LNCaP clone FGC (cell line): ENCODE data around the gene USP5.

Experiments
- DNase-seq: peaks from one replicate; pipeline ENCODE4 v3.0.0-alpha.2; 2011; ENCODE audit warnings: low read depth
- H3K4me3 ChIP-seq: 2 replicates; pipeline ENCODE4 v1.5.1; 2011; ENCODE audit warnings: mild to moderate bottlenecking, low read depth, low read length, control low read depth
- TF ChIP-seq, protein P1 (sequence below): IDR thresholded peaks from 2 replicates; pipeline ENCODE4 v1.5.1; 2012; ENCODE audit warnings: mild to moderate bottlenecking; ENCODE audit not compliant: control insufficient read depth, insufficient read depth; ENCODE audit errors: extremely low read depth

USP5 gene

DNA sequence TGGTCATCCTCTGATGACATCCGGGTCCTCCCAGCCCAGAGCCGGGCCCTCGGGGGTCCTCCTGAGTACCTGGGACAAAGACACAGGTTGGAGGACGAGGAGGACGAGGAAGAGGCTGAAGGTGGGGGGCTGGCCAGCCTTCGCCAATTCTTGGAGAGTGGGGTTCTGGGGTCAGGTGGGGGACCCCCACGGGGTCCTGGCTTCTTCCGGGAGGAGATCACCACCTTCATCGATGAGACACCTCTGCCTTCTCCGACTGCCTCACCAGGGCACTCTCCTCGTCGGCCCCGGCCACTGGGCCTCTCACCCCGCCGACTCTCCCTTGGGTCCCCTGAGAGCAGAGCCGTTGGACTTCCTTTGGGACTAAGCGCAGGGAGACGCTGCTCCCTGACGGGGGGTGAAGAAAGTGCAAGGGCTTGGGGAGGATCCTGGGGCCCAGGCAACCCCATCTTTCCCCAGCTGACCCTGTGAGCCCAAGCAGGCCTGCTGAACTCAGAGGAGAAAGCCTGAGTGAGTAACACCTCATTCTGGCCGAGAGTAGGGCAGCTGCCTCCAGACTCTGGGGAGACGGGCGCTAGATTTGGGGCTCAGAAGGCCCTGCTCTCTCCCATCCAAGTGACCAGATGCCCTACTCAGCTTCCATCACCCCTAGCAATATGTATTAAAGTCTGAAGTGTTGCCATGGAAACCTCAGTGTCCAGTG, 25.1 kb upstream of the USP5 start:
- no peak for DNase-seq
- H3K4me3 ChIP-seq, result no peak overlapping the region
- TF ChIP-seq, protein P1, sequence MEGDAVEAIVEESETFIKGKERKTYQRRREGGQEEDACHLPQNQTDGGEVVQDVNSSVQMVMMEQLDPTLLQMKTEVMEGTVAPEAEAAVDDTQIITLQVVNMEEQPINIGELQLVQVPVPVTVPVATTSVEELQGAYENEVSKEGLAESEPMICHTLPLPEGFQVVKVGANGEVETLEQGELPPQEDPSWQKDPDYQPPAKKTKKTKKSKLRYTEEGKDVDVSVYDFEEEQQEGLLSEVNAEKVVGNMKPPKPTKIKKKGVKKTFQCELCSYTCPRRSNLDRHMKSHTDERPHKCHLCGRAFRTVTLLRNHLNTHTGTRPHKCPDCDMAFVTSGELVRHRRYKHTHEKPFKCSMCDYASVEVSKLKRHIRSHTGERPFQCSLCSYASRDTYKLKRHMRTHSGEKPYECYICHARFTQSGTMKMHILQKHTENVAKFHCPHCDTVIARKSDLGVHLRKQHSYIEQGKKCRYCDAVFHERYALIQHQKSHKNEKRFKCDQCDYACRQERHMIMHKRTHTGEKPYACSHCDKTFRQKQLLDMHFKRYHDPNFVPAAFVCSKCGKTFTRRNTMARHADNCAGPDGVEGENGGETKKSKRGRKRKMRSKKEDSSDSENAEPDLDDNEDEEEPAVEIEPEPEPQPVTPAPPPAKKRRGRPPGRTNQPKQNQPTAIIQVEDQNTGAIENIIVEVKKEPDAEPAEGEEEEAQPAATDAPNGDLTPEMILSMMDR, result no peak

DNA sequence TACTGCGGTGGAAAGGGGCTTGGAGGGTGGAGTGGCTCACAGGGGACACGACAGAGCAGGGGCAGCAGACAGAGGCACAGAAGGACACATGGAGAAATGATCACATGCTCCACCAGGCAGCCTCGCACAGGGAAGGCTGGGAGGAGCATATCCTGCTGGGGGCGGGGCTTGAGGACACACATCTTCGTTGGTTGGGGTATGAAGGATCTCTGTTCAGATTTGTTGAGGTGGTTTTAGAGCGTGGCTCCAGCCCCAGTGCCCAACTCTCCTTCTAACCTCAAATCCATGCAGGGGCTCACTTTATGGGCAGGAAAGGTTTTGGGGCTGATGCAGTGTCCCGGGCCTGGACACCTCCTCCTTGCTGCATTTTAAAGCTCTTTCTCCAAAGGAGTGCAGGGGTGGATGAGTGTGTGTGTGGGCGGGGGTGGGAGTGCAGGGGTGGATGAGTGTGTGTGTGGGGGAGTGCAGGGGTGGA, 24.5 kb upstream of the USP5 start:
- TF ChIP-seq, protein P1, result no peak
- H3K4me3 ChIP-seq, result no peak overlapping the region
- no peak for DNase-seq

DNA sequence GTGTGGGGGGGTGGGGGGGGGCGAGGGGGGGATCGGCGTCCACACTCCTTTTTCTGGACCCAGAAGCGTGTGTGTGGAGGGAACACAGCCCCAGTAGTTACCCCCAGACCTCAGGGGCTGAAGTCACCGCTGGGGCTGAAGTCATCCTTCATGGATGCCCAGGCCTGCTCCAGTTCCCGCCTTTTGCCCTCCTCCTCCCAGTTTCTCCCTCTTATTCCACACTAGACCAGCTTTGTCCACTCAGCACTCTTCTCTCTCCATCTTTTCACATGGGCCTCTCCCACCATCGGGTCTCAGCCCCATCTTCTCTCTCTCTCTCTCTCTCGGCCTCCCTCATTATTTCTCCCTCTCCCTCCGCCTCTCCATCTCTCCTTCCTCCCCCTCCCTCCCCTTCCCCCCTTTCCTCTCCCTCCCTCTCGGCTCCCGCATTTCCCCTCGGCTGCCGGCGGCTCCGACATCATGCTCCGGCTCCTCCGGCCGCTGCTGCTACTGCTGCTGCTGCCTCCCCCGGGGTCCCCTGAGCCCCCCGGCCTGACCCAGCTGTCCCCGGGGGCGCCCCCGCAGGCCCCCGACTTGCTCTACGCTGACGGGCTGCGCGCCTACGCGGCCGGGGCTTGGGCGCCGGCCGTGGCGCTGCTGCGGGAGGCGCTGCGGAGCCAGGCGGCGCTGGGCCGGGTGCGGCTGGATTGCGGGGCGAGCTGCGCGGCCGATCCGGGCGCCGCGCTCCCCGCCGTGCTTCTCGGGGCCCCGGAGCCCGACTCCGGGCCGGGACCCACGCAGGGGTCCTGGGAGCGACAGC, 23.8 kb upstream of the USP5 start, which contains the start of gene P3H3:
TSS of gene P3H3 (plus strand) at position 426 of the 799 bp plus-strand sequence. CDS start at position 460, 34 bp downstream.
- DNase-seq, result no peak
- peak within 1 kb of the TSS; percentile 23 for H3K4me3 ChIP-seq
- TF ChIP-seq, protein P1, result peak; percentile 25; the same call in 1 of the 2 replicates

DNA sequence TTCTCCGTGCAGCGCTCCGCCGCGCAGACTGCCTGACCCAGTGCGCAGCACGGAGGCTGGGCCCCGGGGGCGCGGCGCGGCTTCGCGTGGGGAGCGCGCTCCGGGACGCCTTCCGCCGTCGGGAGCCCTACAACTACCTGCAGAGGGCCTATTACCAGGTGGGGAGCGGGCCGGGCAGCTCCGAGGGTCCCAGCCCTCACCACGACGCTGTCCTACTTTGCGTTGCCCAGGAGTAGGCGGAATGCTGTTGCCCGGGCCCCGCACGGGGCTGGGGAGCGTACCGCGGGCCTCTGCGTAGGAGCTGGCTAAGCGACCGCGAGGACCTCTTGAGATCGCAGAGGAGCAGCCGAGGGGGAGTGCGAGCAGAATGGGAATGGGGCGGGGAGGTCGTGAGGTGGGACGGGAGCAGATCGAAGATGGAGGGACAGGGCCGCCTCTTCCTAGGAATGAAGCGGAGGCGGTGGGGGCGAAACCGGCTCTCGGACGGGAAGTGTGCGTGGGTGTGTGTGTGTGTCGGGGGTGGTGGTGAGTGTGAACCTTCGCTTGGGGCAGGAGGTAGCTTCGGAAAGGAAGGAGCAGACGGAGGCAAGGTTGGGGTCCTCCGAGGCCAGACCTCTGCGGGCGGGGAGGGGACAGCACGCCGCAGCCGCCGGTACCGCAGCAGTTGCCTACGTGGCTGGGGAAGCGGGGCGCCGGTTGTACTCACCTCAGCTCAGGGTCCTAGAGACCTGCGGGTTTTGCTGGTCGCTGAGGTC, 23.0 kb upstream of the USP5 start:
- H3K4me3 ChIP-seq, result peak overlapping the region; percentile 23
- no peak for DNase-seq
- TF ChIP-seq, protein P1, result no peak

DNA sequence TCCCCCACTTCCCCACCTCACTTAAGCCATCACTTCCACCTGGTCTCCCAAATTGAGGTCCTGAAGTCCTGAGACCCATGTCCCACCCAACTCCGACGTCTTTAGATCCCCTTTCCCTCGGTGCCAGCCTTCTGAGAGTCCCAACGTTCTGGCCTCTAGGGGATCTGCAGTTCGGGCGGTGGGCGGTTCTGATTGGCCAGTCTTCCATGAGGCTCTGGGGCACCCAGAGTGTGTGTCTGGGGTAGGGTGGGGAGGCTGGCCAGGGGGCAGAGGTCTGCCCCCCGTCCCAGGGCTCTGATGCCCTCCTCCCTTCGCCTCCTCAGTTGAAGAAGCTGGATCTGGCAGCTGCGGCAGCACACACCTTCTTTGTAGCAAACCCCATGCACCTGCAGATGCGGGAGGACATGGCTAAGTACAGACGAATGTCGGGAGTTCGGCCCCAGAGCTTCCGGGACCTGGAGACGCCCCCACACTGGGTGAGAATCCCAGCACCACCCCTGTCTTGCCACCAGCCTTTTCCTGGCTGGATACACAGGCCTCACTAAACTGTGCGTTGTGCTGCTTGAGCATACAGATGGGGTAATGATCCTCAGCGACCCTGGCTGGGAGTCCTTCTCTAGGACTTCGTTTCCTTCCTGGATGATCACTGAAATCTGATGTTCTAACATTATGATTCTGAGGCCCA, 22.3 kb upstream of the USP5 start:
- TF ChIP-seq, protein P1, result no peak
- no peak overlapping the region for H3K4me3 ChIP-seq
- DNase-seq, result no peak

DNA sequence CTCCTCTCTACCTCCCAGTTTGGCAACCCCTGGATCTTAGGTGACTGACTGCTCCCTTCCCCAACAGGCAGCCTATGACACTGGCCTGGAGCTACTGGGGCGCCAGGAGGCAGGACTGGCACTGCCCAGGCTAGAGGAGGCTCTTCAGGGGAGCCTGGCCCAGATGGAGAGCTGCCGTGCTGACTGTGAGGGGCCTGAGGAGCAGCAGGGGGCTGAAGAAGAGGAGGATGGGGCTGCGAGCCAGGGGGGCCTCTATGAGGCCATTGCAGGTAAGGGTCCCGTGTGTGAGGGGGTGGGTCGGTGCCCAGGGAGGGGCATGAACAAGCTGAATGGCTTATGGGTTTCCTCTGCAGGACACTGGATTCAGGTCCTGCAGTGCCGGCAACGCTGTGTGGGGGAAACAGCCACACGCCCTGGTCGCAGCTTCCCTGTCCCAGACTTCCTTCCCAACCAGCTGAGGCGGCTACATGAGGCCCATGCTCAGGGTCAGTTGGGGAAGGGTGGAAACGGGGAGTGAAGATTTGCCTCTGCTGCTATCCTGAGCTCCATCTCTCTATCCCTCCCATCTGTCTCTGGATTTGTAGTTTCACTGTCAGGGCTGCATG, 21.6 kb upstream of the USP5 start:
- no peak overlapping the region for H3K4me3 ChIP-seq
- TF ChIP-seq, protein P1, result no peak
- DNase-seq, result no peak
